Endothelial cell (in vitro differentiated cells): ENCODE data around the gene SDR42E1. TPM values are rescaled to one million over a fixed set of nuclear protein-coding genes. Genes with fewer than 3 reads are reported as not detected.

Experiments
- DNase-seq: peaks from one replicate; pipeline ENCODE4 v3.0.0; 2021; ENCODE audit warnings: low spot score
- H3K27ac Mint-ChIP-seq: one replicate; pipeline ENCODE4 v1.8.0; 2021; ENCODE audit warnings: mixed read lengths, inconsistent platforms; ENCODE audit not compliant: unreplicated experiment
- H3K27me3 Mint-ChIP-seq: one replicate; pipeline ENCODE4 v1.8.0; 2021; ENCODE audit warnings: mild to moderate bottlenecking, moderate library complexity, mixed read lengths, inconsistent platforms; ENCODE audit not compliant: unreplicated experiment
- H3K36me3 Mint-ChIP-seq: one replicate; pipeline ENCODE4 v1.8.0; 2021; ENCODE audit warnings: mild to moderate bottlenecking, low read depth, mixed read lengths, inconsistent platforms; ENCODE audit not compliant: unreplicated experiment
- H3K4me1 Mint-ChIP-seq: one replicate; pipeline ENCODE4 v1.8.0; 2021; ENCODE audit warnings: mild to moderate bottlenecking, mixed read lengths, inconsistent platforms; ENCODE audit not compliant: unreplicated experiment
- H3K4me3 Mint-ChIP-seq: one replicate; pipeline ENCODE4 v1.8.0; 2021; ENCODE audit warnings: mild to moderate bottlenecking, mixed read lengths, inconsistent platforms; ENCODE audit not compliant: unreplicated experiment
- H3K9me3 Mint-ChIP-seq: one replicate; pipeline ENCODE4 v1.8.0; 2021; ENCODE audit warnings: mixed read lengths, inconsistent platforms; ENCODE audit not compliant: unreplicated experiment
- total RNA-seq: library from RNA; stranded (reverse); fragmentation: NEBNext Ultra II Directional; extraction: Animal tissue kit (Norgen Biotek cat#: 25700); gene quantifications from one replicate; pipeline ENCODE4 v1.2.1, GENCODE V29; 2021; ENCODE audit not compliant: unreplicated experiment
- TF ChIP-seq, protein P1 (sequence below): fragments of 200-600 bp; sonication (generic); IDR thresholded peaks from one replicate; pipeline ENCODE4 v1.5.0; 2021; ENCODE audit warnings: antibody characterized with exemption; ENCODE audit not compliant: unreplicated experiment

SDR42E1 gene
- total RNA-seq, 1 donor from 2014 or later: 0.74 TPM

GRCh38 chr16:82041542-82041941 is 30.3 kb upstream of the SDR42E1 start:
- no peaks in the 10 kb centered on the region for H3K27me3 Mint-ChIP-seq
- TF ChIP-seq, protein P1, sequence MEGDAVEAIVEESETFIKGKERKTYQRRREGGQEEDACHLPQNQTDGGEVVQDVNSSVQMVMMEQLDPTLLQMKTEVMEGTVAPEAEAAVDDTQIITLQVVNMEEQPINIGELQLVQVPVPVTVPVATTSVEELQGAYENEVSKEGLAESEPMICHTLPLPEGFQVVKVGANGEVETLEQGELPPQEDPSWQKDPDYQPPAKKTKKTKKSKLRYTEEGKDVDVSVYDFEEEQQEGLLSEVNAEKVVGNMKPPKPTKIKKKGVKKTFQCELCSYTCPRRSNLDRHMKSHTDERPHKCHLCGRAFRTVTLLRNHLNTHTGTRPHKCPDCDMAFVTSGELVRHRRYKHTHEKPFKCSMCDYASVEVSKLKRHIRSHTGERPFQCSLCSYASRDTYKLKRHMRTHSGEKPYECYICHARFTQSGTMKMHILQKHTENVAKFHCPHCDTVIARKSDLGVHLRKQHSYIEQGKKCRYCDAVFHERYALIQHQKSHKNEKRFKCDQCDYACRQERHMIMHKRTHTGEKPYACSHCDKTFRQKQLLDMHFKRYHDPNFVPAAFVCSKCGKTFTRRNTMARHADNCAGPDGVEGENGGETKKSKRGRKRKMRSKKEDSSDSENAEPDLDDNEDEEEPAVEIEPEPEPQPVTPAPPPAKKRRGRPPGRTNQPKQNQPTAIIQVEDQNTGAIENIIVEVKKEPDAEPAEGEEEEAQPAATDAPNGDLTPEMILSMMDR: no peak
- H3K4me1 Mint-ChIP-seq: peaks cover 3% of the 10 kb centered on the region
- no peak overlapping the region for H3K4me3 Mint-ChIP-seq
- no peaks in the 10 kb centered on the region for H3K36me3 Mint-ChIP-seq
- no peak for DNase-seq
- H3K9me3 Mint-ChIP-seq: no peaks in the 10 kb centered on the region
- no peak overlapping the region for H3K27ac Mint-ChIP-seq

DNA sequence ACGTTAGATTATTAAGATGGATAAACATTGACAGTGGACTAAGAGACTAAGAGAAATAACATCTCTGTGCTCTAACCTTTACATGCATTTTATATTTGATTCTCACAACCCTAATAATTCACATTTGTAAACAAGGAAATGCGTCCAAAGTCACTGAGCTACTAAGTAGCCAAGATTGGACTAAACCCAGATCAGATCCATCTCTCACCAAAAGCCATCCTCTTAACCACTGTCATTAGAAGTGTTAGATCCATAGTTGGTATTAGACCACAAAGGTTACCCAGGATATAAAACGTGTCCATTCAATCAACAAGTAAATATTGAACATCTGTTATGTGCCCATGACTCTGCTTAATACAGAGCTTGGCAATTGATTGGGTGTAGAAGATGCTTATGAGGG is 29.0 kb upstream of the SDR42E1 start:
- H3K27me3 Mint-ChIP-seq: peaks cover 1% of the 10 kb centered on the region
- H3K27ac Mint-ChIP-seq: peak overlapping the region; percentile 0
- no peak for DNase-seq
- H3K4me3 Mint-ChIP-seq: no peak overlapping the region
- H3K36me3 Mint-ChIP-seq: no peaks in the 10 kb centered on the region
- H3K4me1 Mint-ChIP-seq: peaks cover 3% of the 10 kb centered on the region
- H3K9me3 Mint-ChIP-seq: no peaks in the 10 kb centered on the region
- TF ChIP-seq, protein P1: no peak

- peaks cover 6% of the 10 kb centered on the region for H3K27me3 Mint-ChIP-seq
- no peaks in the 10 kb centered on the region for H3K36me3 Mint-ChIP-seq
- DNase-seq: no peak
- H3K9me3 Mint-ChIP-seq: no peaks in the 10 kb centered on the region
- H3K4me3 Mint-ChIP-seq: no peak overlapping the region
- no peak overlapping the region for H3K27ac Mint-ChIP-seq
- TF ChIP-seq, protein P1: no peak
- peaks cover 12% of the 10 kb centered on the region for H3K4me1 Mint-ChIP-seq
Measured at GRCh38 chr16:82037666-82038065, 26.4 kb upstream of the SDR42E1 start.

GRCh38 chr16:82037251-82037650 is 26.0 kb upstream of the SDR42E1 start:
- peaks cover 12% of the 10 kb centered on the region for H3K4me1 Mint-ChIP-seq
- no peaks in the 10 kb centered on the region for H3K9me3 Mint-ChIP-seq
- no peak for DNase-seq
- TF ChIP-seq, protein P1: no peak
- peaks cover 6% of the 10 kb centered on the region for H3K27me3 Mint-ChIP-seq
- H3K4me3 Mint-ChIP-seq: no peak overlapping the region
- H3K27ac Mint-ChIP-seq: no peak overlapping the region
- no peaks in the 10 kb centered on the region for H3K36me3 Mint-ChIP-seq

DNA sequence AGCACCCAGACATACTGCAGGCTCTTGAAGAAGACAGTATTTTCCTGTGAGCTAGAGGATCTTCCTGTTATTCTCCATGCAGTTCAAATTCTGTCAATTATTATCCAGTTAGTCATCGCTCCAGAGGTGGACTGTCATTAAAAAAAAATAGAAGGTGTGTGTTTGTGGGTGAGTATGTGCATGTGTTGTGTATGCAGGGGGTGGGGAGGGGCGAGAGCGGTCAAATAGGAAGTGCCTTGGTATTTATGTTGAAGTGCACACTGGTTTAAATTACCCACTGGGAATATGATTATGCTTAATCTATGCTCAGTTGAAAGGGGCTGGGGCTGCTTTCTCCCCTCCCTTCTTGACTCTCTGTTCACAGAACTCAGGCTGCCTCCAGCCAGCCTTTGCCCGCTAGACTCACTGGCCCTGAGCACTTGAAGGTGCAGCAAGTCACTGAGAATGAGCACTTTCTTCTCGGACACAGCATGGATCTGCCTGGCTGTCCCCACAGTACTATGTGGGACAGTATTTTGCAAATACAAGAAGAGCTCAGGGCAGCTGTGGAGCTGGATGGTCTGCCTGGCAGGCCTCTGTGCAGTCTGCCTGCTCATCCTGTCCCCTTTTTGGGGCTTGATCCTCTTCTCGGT is 23.8 kb upstream of the SDR42E1 start, which contains the start of gene HSD17B2:
HSD17B2 (plus strand) TSS at position 273 of the 632 bp plus-strand sequence; CDS start at position 445, 172 bp downstream.
- TF ChIP-seq, protein P1: no peak
- no peak for DNase-seq
- Mint-ChIP-seq H3K36me3 (no peaks in the 10 kb centered on the region), H3K4me3 (peak within 1 kb of the TSS; percentile 17), H3K27ac (no peak within 1 kb of the TSS), H3K4me1 (peaks cover 12% of the 10 kb centered on the region), H3K9me3 (no peaks in the 10 kb centered on the region), H3K27me3 (peaks cover 6% of the 10 kb centered on the region)
